ENCODE results near the gene STUB1.

DNA sequence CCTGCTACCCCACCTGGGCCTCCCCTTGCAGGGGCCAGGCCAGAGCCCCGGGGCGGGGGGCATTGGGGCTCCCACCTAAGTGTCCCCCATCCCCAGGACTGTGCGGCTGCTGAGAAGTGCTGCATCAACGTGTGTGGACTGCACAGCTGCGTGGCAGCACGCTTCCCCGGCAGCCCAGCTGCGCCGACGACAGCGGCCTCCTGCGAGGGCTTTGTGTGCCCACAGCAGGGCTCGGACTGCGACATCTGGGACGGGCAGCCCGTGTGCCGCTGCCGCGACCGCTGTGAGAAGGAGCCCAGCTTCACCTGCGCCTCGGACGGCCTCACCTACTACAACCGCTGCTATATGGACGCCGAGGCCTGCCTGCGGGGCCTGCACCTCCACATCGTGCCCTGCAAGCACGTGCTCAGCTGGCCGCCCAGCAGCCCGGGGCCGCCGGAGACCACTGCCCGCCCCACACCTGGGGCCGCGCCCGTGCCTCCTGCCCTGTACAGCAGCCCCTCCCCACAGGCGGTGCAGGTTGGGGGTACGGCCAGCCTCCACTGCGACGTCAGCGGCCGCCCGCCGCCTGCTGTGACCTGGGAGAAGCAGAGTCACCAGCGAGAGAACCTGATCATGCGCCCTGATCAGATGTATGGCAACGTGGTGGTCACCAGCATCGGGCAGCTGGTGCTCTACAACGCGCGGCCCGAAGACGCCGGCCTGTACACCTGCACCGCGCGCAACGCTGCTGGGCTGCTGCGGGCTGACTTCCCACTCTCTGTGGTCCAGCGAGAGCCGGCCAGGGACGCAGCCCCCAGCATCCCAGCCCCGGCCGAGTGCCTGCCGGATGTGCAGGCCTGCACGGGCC, 47.5 kb upstream of the STUB1 start:
- TF ChIP-seq, protein P1, sequence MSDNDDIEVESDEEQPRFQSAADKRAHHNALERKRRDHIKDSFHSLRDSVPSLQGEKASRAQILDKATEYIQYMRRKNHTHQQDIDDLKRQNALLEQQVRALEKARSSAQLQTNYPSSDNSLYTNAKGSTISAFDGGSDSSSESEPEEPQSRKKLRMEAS (IDR thresholded peaks at IDR 0.05) = no peak
- TF ChIP-seq EZH2 (IDR thresholded peaks at IDR 0.05; ENCODE audit: low read depth, low read length, severe bottlenecking) (no peak), MAFK (IDR thresholded peaks at IDR 0.05; ENCODE audit: low read depth, low read length) (no peak)
- TF ChIP-seq, protein P2, sequence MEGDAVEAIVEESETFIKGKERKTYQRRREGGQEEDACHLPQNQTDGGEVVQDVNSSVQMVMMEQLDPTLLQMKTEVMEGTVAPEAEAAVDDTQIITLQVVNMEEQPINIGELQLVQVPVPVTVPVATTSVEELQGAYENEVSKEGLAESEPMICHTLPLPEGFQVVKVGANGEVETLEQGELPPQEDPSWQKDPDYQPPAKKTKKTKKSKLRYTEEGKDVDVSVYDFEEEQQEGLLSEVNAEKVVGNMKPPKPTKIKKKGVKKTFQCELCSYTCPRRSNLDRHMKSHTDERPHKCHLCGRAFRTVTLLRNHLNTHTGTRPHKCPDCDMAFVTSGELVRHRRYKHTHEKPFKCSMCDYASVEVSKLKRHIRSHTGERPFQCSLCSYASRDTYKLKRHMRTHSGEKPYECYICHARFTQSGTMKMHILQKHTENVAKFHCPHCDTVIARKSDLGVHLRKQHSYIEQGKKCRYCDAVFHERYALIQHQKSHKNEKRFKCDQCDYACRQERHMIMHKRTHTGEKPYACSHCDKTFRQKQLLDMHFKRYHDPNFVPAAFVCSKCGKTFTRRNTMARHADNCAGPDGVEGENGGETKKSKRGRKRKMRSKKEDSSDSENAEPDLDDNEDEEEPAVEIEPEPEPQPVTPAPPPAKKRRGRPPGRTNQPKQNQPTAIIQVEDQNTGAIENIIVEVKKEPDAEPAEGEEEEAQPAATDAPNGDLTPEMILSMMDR (IDR thresholded peaks at IDR 0.05; ENCODE audit: control extremely low read depth in 1 of 3, insufficient read depth in 1 of 3, low read depth in 1 of 3, low read length in 3 of 3) = no peak
